H1 (cell line): Measurements from ENCODE around the gene CCDC63. TPM values are rescaled to one million over a fixed set of nuclear protein-coding genes. Genes with fewer than 3 reads are reported as not detected.

Experiments
- ASH2L ChIP-seq: fragments of 200-600, 300-600 bp; sonication (generic); IDR thresholded peaks from one replicate; pipeline ENCODE4 v1.7.1; 2017; ENCODE audit warnings: low read length
- EGR1 ChIP-seq: IDR thresholded peaks from 2 replicates; pipeline ENCODE4 v1.6.1; 2011; ENCODE audit warnings: low read depth, low read length, borderline replicate concordance
- EP300 ChIP-seq, 2 experiments: IDR thresholded peaks; 1 replicate in 1 of 2; 2 replicates in 1 of 2; pipeline ENCODE4 v1.6.1; 2011 to 2012; ENCODE audit warnings: low read depth in 2 of 2, low read length in 2 of 2, mild to moderate bottlenecking in 2 of 2, borderline replicate concordance in 1 of 2, inconsistent platforms in 1 of 2, moderate library complexity in 1 of 2
- FOSL1 ChIP-seq: IDR thresholded peaks from 2 replicates; pipeline ENCODE4 v1.6.1; 2011; ENCODE audit warnings: mild to moderate bottlenecking, low read depth, low read length, moderate library complexity; ENCODE audit not compliant: insufficient read depth
- KDM5A ChIP-seq: fragments of 200-600 bp; IDR thresholded peaks from 2 replicates; pipeline ENCODE4 v1.7.1; 2012; ENCODE audit warnings: mild to moderate bottlenecking, low read length, inconsistent platforms, mixed read lengths
- PHF8 ChIP-seq: fragments of 200-600 bp; sonication (generic); conservative IDR thresholded peaks from 2 replicates; pipeline ENCODE4 v1.7.1; 2012; ENCODE audit warnings: low read depth, mild to moderate bottlenecking, inconsistent platforms, low read length, moderate library complexity
- POLR2A ChIP-seq, 2 experiments: IDR thresholded peaks; 1 replicate in 1 of 2; 2 replicates in 1 of 2; pipeline ENCODE4 v1.6.1; 2011; ENCODE audit warnings: low read depth in 2 of 2, low read length in 2 of 2, mild to moderate bottlenecking in 2 of 2; ENCODE audit errors: control extremely low read depth in 1 of 2
- RAD21 ChIP-seq, 2 experiments: IDR thresholded peaks in 1 of 2; conservative IDR thresholded peaks in 1 of 2; 2 replicates each; pipeline ENCODE4 v1.6.1; 2011; ENCODE audit warnings: low read depth in 2 of 2, low read length in 2 of 2, improper control_type of control experiment in 1 of 2, inconsistent platforms in 1 of 2, mild to moderate bottlenecking in 1 of 2, moderate library complexity in 1 of 2
- RXRA ChIP-seq: IDR thresholded peaks from 2 replicates; pipeline ENCODE4 v1.6.1; 2011; ENCODE audit warnings: low read depth, mild to moderate bottlenecking, low read length, moderate library complexity; ENCODE audit not compliant: insufficient read depth
- SIX5 ChIP-seq: IDR thresholded peaks from 2 replicates; pipeline ENCODE4 v1.6.1; 2011; ENCODE audit warnings: mild to moderate bottlenecking, low read depth, low read length
- SP2 ChIP-seq: IDR thresholded peaks from 2 replicates; pipeline ENCODE4 v1.6.1; 2012; ENCODE audit warnings: mild to moderate bottlenecking, low read length, inconsistent platforms
- USF2 ChIP-seq: IDR thresholded peaks from 2 replicates; pipeline ENCODE4 v1.6.1; 2011; ENCODE audit warnings: low read length, improper control_type of control experiment
- polyA plus RNA-seq, 7 experiments: library from polyadenylated mRNA; depleted of rRNA in 3 of 7; stranded (reverse) in 5 of 7; unstranded in 2 of 7; fragments of >200 nt in 5 of 7; fragments of 200-250 nt in 2 of 7; gene quantifications; 1 replicate in 5 of 7; 2 replicates in 1 of 7; 4 replicates in 1 of 7; pipeline versions ENCODE4 v1.2.1 to v1.2.3, GENCODE V29; 2011 to 2013; ENCODE audit warnings: missing spikeins in 2 of 7, mixed read lengths in 2 of 7
- total RNA-seq: library from RNA; stranded (reverse); fragmentation: NEBNext Ultra II Directional; extraction: Animal tissue kit (Norgen Biotek cat#: 25700); gene quantifications from 2 replicates; pipeline ENCODE4 v1.2.1, GENCODE V29; 2021

CCDC63 gene
- total and polyA plus RNA-seq, 2 of the 8 experiments (the other 6 are each of a cell fraction or from before 2014, with no cell fraction given) = 0.42 to 0.93 TPM

GRCh38 chr12:110846615-110847566 lies at the start of gene CCDC63 (continued):
- TF ChIP-seq EGR1 (no peak), SIX5 (no peak), SP2 (no peak), ASH2L (peak; percentile 86), EP300 (IDR thresholded peaks at IDR 0.05; ENCODE audit: borderline replicate concordance in 1 of 2, low read depth in 2 of 2, low read length in 2 of 2) (no peak), PHF8 (peak; percentile 75), POLR2A (IDR thresholded peaks at IDR 0.05; ENCODE audit: control extremely low read depth in 1 of 2, low read depth in 2 of 2, low read length in 2 of 2) (peak in 1 of 2 experiments; percentile 59; a peak in 2 of 3 replicates), RAD21 (IDR thresholded peaks at IDR 0.05 in 1 of 2, conservative IDR thresholded peaks at IDR 0.05 in 1 of 2; ENCODE audit: low read depth in 2 of 2, low read length in 2 of 2) (peak in 1 of 2 experiments; percentile 32; a peak in 3 of 4 replicates), RXRA (no peak), USF2 (no peak), FOSL1 (no peak), KDM5A (no peak)
